HG02852 (cell line): ENCODE measurements around the gene ZNF768.
"Not testable (repeated sequence)": the region's sequence is repeated elsewhere in the genome, so short reads cannot be mapped to it uniquely, and the experiment has no call there.

Experiments
- ATAC-seq: cut with Tn5 transposase; IDR thresholded peaks from one replicate; pipeline ENCODE4 v1.9.1; 2021; ENCODE audit warnings: mild to moderate bottlenecking, moderate library complexity; ENCODE audit not compliant: unreplicated experiment

ZNF768 gene

DNA sequence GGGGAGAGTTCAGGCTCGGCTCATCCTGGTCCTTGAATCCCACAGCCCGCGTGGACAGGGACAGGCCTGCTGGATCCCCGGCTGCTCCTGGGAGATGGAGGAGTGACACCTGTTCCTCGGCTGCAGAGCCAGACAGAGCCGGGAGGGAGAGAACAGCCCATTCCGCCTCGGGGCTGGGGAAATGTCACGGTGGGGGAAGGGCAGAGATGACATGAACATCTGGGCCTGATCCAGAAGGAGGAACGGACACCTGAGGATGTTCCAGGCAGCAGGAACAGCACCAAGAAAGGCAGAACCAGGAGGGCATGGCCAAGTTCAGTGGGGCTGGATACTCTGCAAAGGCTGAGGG lies 29.7 kb upstream of the ZNF768 start:
- no peak for ATAC-seq

DNA sequence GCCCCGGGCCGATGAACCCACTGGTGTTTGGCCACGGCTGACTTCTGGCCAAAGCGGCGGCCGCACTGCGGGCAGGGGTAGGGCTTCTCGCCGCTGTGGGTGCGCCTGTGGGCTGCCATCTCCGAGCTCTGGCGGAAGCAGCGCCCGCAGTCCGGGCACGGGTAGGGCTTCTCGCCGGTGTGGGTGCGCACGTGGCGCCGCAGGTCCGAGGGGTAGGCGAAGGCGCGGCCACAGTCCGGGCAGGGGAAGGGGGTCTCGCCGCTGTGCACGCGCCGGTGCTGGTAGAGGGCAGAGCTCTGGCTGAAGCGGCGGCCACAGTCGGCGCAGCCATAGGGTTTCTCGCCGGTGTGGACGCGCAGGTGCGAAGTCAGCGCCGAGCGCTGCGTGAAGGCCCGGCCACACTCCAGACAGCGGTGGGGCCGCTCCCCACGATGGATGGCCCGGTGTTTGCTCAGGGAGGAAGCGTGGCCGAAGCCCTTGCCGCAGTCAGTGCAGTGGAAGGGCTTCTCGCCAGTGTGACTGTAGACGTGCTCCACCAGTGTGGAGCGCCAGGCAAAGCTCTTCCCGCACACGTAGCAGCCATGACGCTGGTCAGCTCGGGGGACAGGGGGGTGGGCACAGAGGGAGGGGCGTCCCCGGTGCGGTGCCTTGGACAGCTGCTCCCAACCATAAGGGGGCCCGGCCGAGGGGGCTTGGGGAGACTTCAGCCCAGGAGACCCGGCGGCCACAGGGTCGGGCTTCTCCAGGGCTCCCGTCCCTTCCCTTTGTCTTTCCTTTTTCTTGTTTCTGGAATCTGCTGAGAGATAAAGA lies 29.2 kb upstream of the ZNF768 start:
- no peak for ATAC-seq

DNA sequence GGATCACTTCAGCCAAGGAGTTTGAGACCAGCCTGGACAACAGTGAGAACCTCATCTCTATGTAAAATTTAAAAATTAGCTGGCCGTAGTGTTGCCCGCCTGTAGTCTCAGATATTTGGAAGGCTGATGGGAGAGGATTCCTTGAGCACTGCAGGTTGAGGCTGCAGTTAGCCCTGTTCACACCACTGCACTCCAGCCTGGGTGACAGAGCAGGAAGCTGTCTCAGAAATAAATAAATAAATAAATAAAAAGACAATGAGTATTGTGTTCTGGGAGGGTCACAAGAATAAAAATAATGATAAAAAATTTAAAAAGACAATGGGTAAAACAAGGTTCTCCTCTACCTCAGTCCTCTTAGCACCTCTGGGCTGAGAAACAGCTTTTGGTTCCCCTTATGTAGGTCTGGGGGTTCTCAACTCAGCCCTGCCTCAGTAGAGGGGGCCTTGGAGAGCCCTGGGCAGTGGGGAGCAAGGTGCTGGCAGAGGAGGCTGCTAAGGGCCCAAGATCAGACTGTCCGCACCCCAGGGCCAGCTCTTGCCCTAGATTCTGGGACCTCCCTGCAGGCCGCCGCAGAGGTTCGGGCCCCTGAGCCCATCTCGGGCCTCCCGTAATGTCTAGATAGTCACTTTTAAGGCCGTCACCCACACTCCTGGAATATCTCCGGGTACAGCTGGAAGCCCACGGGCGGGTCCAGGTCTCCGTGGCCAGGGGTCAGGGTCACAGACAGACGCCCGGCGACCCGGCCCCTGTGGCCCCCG lies 28.4 kb upstream of the ZNF768 start:
- ATAC-seq: no peak

DNA sequence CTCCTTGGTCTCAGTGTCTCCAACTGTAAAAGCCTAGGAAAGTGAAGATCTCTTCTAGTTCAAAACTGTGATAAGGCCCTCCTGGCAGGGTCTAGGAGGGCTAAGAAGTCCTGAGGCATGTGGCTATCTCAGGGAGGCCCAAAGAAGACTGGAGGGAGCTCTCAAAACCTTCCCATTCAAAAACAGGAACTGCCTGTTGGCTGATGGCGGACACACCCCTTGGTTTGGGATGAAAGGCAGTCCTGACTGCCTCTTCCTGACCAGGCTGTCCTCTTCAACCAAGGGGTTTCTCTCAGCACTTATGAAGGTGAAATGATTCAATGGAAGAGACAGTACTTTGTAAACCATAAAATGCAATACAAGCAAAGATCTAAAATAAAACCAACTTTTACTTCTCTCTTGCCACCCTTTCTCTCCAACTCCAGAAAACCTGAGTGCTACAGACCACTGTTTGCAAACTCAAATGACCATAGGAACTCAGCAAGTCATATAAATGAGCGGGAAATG lies 27.1 kb upstream of the ZNF768 start:
- no peak for ATAC-seq

DNA sequence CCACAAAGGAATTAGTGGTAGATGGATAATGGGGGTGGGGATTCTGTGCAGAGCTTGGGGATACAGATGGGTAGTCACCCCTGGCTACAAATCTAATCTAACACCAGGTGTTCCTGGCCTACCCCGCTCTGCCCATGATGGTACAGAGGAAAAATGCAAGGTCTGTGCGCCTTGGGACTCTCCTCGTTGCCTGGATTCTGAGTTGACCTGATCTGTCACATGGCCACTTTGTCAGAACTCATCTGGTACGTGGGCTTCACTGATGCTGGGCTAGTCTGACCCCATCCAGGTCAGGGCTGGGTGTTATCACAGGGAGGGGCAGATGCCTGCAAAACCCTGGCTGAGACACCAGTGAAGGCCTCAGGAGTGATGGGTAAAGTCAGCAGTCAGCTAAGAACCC lies 26.6 kb upstream of the ZNF768 start:
- ATAC-seq: no peak

DNA sequence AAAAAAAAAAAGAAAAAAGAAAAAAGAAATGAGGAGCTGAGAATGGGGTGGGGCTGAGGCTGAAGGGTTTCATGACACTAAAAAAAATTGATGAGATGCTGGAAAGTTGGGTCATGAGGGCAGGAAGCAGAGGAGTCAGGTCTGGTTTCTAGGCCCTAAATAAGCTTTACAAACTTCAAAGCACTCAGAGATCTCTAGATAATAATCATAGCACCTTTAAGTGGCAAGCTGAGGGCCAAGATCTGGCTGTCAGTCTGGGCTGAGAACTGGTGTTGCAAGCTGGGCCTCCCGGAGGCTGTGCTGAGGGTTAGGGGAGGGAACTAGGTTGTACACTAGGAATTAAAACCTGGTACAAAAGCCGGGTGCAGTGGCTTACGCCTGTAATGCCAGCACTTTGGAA lies 25.4 kb upstream of the ZNF768 start:
- no peak for ATAC-seq

DNA sequence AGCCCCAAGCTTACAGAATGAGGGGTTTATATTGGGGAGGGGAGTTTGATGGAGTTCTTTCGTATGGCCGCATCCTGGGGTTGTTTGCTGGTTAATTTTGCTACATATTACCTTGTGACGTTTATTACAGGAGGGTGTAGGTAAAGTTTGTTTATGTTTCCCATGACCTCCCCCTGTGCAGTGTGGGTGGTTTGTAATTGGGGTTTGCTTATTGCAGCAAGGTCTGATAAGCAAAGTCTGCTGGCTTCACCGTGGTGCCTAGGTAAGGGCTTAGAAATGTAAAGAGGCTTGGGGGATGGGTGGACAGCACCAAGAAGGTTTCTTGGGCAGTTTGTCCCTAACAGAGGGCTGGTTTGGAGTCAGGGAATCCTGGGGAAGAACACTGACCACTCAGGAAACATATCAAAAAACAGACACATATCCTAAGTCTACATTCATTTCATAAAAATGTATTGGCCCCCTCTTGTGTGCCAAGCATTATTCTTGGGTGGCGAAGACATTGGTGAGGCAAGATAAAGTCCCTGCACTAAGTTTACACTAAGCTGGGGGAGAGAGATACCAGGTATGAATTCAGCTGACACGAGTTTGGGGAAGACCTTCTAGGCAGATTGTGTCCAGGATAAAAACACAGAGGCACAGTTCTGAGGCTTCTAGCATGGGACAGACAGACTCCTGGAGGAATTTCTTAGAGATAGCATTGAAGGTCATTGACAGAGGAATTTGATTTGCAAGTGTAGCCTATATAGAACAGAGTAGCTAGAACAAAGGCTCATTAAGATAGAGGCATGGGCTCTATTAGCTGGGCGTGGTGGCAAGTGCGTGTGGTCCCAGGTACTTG lies 22.3 kb upstream of the ZNF768 start:
- ATAC-seq: no peak

DNA sequence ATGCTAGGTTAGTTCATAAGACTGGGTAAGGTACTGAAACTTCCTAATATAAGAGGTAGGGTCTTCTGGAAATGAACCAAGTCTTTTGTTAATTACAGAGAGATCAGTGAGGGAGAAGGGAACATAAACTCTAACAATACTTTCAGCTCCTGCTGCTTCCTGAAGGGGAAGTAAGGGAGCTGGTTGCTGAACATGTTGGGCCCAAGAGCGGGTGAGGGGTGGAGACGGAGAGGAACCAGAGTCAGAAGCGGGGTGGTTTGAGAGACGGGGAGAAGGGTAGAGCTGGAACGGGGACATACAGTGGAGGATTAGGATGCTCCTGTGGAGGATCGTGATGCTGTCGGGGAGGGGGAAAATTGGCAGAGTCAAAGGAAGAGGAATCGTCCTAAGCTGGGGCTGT lies 19.7 kb upstream of the ZNF768 start:
- no peak for ATAC-seq

DNA sequence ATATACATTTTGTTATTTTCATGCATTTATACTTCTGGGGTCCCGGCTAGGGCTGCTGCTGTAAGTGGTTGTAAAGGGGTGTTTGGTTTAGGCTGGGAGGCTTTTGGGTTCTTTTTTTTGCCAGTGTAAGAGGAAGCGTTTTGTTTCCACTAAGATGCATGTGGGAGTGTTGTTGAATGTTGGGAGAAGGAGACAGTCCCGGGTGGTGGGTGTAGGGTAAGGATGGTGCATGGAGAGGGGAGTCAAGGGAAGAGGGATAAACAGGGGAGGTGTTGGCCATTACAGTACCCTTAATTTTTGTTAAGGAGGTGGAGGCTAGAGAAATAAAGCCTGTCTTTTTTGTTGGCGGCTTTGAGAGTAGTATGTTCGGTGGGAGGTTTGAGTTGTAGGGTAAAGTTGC lies 16.7 kb upstream of the ZNF768 start:
- ATAC-seq: no peak

DNA sequence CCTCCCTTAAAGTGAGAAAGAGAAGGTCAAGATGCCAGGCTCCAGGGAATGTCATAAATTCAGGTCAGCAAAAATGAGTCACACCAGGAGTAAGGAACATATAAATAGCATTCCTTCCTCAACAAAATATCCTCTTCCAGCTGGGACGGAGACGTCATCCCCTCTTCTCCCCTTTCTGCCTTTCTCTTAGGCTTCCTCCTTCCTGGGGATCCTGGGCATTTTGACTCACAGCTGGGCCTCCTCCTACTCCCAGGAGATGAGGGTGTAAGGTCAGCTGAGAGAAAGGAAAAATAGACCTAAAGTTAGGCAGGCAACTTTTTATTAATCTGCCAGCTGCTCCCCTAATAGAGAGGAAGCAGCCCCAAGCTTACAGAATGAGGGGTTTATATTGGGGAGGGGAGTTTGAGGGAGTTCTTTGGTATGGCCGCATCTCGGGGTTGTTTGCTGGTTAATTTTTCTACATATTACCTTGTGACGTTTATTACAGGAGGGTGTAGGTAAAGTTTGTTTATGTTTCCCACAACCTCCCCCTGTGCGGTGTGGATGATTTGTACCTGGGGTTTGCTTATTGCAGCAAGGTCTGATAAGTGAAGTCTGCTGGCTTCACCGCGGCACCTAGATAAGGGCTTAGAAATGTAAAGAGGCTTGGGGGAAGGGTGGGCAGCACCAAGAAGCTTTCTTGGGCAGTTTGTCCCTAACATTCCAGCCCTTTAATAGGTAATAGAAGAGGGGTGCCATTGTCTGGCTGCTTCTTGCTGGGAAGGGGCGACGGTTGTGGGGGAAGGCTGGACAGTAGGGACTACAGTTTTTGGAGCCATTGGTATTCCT lies 15.3 kb upstream of the ZNF768 start:
- no peak for ATAC-seq

DNA sequence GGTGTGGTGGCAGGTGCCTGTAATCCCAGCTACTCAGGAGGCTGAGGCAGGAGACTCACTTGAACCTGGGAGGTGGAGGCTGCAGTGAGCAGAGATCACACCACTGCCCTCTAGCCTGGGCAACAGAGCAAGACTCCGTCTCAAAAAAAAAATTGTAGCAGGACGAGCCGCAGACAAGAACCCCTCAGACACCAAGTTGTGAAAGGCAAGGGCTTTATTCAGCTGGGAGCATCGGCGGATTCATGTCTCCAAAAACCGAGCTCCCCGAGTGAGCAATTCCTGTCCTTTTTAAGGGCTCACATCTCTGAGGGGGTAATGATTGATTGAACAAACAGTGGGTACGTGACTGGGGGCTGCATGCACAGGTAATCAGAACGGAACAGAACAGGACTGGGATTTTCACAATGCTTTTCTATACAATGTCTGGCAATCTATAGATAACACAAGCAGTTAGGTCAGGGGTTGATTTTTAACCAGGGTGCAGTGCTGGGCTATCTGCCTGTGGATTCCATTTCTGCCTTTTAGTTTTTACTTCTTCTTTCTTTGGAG lies 14.6 kb upstream of the ZNF768 start:
- ATAC-seq: not testable (repeated sequence)

DNA sequence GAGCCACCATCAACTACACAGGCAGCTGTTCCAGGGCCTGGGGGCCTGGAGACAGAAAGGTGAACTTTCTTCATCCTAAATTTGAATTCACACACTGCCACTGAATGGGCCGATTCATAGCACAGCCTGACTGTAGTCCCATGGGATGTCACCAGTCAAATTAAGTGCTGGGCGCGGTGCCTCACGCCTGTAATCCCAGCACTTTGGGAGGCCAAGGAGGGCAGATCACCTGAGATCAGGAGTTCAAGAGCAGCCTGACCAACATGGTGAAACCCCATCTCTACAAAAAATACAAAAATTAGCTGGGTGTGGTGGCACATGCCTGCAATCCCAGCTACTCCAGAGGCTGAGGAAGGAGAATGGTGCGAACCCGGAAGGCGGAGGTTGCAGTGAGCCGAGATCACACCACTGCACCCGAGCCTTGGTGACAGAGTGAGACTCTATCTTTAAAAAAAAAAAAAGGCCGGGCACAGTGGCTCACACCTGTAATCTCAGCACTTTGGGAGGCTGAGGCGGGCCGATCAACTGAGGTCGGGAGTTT lies 13.7 kb upstream of the ZNF768 start:
- ATAC-seq: not testable (repeated sequence)

DNA sequence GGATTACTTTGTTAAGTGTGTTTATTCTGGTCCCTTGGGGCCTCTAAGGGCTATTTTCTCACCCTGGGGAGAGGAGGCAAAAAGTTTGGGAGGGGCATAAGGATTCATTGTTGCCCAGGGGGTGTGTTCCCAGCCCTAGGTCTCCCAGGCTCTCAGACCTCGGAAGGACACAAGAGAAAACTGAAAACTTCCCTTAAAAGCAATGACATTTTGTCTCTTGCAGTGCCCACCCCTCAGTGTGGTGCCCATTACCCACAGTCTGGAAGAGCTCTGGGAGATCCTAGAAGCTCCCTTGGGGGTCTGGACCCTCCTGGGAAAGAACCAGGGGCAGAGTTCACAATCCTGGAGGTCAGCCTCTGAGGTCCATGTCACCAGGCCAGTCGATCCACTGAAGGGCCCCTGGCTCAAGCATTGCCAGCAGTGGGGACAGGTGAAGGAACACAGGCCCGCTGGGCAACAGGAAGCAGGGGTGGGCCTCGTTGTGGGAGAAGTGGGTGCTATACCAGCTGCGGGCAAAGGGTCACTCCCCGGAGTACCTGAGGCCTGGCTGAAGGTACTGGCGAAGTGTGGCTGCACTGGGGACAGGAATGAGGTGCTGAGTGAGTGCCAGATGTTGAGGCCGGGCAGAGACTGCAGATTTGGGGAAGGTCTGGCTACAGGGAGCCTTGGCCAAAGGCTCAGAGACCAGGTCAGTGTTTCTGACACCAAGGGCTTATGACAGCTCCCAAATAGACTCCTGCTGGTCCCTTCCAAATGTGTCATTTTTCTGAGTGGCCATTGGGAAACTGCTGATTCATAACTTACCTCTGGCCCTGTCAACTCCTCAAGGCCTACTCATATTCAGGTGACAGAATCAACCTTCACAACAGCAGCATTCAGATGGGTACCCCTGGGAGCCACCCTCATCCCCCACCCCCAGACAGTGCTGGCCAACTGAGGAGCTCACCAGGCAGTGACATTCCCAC lies 12.9 kb upstream of the ZNF768 start:
- ATAC-seq: no peak

DNA sequence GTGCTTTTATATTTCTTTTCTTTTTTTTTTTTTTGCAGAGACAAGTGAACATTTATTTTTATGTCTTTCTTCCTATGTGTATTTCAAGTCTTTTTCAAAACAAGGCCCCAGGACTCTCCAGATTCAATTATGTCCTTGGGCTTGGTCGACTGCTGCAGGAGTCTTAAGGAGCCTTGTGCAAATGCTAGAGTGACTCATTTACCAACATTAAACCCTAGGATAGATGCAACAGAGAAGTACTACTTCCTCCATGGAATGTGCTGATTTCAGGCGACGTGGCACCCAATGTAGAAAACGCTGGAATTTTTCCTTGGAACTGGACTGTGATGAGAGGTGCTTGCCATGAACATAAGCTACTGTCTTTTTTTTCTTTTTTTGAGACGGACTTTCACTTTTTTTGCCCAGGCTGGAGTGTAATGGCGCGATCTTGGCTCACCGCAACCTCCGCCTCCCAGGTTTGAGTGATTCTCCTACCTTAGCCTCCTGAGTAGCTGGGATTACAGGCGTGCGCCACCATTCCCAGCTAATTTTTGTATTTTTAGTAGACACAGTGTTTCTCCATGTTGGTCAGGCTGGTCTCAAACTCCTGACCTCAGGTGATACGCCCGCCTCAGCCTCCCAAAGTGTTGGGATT lies 10.1 kb upstream of the ZNF768 start:
- ATAC-seq: not testable (repeated sequence)

DNA sequence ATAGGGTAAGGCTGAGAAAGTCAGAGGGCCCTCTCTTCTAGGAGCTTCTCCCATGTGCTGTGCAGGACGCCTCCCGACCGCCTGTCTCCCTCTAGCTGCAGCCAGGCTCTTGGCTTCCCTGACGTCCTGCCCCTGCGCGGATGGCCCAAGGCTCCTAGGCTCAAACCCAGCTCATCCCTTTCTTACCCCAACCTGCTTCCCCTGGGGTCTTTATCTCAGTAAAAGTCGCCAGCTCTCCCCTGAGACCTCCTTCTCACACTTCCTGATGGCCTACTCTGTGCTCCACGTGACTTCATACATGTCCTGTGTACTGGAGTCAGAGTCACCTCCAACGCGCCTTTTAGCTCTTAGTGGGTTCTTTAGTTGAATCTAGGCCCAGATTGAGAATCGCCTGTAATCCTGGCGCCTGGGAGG lies 9.4 kb upstream of the ZNF768 start:
- ATAC-seq: no peak

DNA sequence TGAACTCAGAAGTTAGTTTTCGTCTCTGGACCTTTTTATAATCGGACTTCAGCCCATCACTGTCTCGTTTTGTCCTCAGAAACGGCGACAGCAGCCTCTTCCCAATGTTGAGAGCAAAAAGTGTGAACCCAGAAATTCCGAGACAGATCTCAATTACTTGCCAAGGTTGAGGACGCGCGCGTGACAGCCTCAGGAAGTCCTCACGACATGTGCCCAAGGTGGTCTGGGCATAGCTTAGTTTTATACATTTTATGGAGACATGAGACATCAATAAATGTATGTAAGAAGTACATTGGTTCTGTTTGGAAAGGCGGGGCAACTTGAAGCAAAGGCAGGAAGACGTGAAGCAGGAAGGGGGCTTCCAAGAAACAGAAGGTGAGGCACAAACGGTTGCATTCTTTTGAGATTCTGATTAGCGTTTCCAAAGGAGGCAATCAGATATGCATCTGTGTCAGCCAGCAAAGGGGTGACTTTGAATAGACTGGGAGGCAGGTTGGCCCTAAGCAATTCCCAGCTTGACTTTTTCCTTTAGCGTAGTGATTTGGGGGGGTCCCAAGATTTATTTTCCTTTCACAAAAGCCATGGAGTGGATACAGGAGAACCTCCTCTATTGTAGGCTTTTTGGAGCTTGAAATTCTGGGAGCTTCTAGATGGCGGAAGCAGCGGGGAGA lies 8.9 kb upstream of the ZNF768 start:
- ATAC-seq: peak; percentile 23

DNA sequence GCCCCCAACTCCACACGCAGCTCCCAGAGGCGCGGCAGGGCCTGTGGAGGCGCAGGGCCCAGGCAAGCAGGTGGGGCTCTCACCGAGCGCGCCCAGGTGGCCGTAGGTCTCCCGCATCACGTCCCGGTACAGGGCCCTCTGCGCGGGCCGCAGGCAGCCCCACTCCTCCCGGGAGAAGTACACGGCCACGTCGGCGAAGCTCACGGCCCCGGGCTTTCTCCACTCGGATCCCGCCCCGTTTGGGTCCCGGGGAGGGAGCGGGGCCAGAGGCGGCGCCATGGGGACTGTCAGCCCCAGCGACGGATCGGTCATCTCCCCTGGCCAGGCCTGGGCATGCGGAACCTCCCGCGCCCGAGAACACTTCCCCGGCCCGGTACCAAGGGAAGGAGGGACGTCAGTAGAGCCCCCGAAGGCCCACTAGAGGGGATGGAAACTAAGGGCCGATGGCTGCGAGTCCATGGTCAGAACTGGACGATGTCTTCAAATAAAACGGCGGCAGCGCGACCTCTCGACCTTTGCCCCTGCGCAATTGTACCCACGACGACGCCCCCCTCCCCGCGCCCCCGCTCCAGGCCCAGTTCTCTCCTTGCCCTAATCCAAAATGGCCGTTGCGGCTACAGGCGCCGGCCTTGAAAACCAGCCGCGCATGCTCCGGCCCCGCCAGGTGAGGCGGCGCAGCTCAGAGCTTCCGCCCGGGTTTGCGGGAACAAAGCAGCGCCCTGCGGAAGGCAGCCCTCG lies 8.2 kb upstream of the ZNF768 start, which contains the start of gene ZNF747:
Gene ZNF747 (minus strand): TSS at position 491 of the 738 bp plus-strand sequence. CDS start 179 bp downstream, at position 312.
- ATAC-seq: peak; percentile 62
